Stimulated activated CD4-positive, alpha-beta T cell treated with anti-CD3 and anti-CD28 coated beads, Interleukin-4, amount 100 ng/mL, for 1 hour (primary cell): ENCODE measurements around the gene NKX2-4.
A peak's percentile ranks its signal among the peaks of the same experiment; 100 is the strongest.
"Not testable (repeated sequence)": the region's sequence is repeated elsewhere in the genome, so short reads cannot be mapped to it uniquely, and the experiment has no call there.

Experiments
- DNase-seq: peaks from one replicate; pipeline ENCODE4 v3.0.0-alpha.2; 2020

Gene NKX2-4

GRCh38 chr20:21393816-21394519, 3.4 kb downstream of the NKX2-4 start:
- DNase-seq: no peak

GRCh38 chr20:21393166-21393565, 4.2 kb downstream of the NKX2-4 start:
- no peak for DNase-seq

GRCh38 chr20:21391972-21392352, 5.4 kb downstream of the NKX2-4 start:
- no peak for DNase-seq

GRCh38 chr20:21391185-21391971, 5.9 kb downstream of the NKX2-4 start:
- peak; percentile 15 for DNase-seq

GRCh38 chr20:21390768-21391167, 6.6 kb downstream of the NKX2-4 start:
- no peak for DNase-seq

GRCh38 chr20:21389368-21389767, 8.0 kb downstream of the NKX2-4 start:
- DNase-seq: no peak

- DNase-seq: no peak
Observed at GRCh38 chr20:21388566-21388965, 8.8 kb downstream of the NKX2-4 start.

GRCh38 chr20:21387528-21387927, 9.8 kb downstream of the NKX2-4 start:
- DNase-seq: no peak

- DNase-seq: no peak
Observed at GRCh38 chr20:21386111-21386510, 11.2 kb downstream of the NKX2-4 start.

- no peak for DNase-seq
Observed at GRCh38 chr20:21384308-21384892, 12.9 kb downstream of the NKX2-4 start.

GRCh38 chr20:21381619-21382018, 15.7 kb downstream of the NKX2-4 start:
- DNase-seq: no peak

GRCh38 chr20:21380711-21381110, 16.6 kb downstream of the NKX2-4 start:
- no peak for DNase-seq

GRCh38 chr20:21378259-21378658, 19.1 kb downstream of the NKX2-4 start:
- DNase-seq: no peak

GRCh38 chr20:21377701-21378100, 19.6 kb downstream of the NKX2-4 start:
- DNase-seq: no peak

GRCh38 chr20:21376626-21377025, 20.7 kb downstream of the NKX2-4 start:
- no peak for DNase-seq

GRCh38 chr20:21373436-21373835, 23.9 kb downstream of the NKX2-4 start:
- DNase-seq: no peak

- DNase-seq: no peak
Observed at GRCh38 chr20:21372016-21372415, 25.3 kb downstream of the NKX2-4 start.

- DNase-seq: no peak
Observed at GRCh38 chr20:21371193-21371592, 26.1 kb downstream of the NKX2-4 start.

GRCh38 chr20:21368791-21369190, 28.5 kb downstream of the NKX2-4 start:
- no peak for DNase-seq

GRCh38 chr20:21366273-21366672, 31.1 kb downstream of the NKX2-4 start:
- not testable (repeated sequence) for DNase-seq

- no peak for DNase-seq
Observed at GRCh38 chr20:21365771-21366170, 31.6 kb downstream of the NKX2-4 start.

- no peak for DNase-seq
Observed at GRCh38 chr20:21364413-21364812, 32.9 kb downstream of the NKX2-4 start.

- DNase-seq: no peak
Observed at GRCh38 chr20:21361266-21361665, 36.1 kb downstream of the NKX2-4 start.

- no peak for DNase-seq
Observed at GRCh38 chr20:21360705-21361104, 36.6 kb downstream of the NKX2-4 start.
